A549 (cell line): ENCODE measurements around the gene C3orf62. TPM values are rescaled to one million over a fixed set of nuclear protein-coding genes. Genes with fewer than 3 reads are reported as not detected.

Source experiments
- ATAC-seq, 2 experiments: fragments of 200-7000 bp in 1 of 2; fragments of >200 bp in 1 of 2; cut with Nextera tagmentation in 1 of 2; cut with Tn5 transposase in 1 of 2; 3 replicates each; pipeline versions ENCODE4 v1.8.0 to v1.9.1; 2018 to 2020; ENCODE audit warnings: mild to moderate bottlenecking in 1 of 2, moderate library complexity in 1 of 2
- CTCF ChIA-PET: fragments of 300-600 bp; sonication (Branson Sonifier 250); formaldehyde crosslinking; extraction: SDS; loops from one replicate; lab custom pipeline; 2021; ENCODE audit warnings: antibody characterized with exemption, inconsistent platforms; lab: Yijun Ruan, JAX
- POLR2A ChIA-PET: fragments of 350-600 bp; formaldehyde crosslinking; extraction: SDS; loops from one replicate; lab custom pipeline; 2021; ENCODE audit warnings: antibody characterized with exemption, inconsistent platforms; lab: Yijun Ruan, JAX
- DNase-seq, 2 experiments: peaks; one replicate each; pipeline versions ENCODE4 v3.0.0 to v3.0.0-alpha.2; 2011 to 2016; ENCODE audit warnings: low read depth in 1 of 2, low spot score in 1 of 2
- FAIRE-seq: peaks from 2 replicates; lab custom pipeline; 2011; peaks lifted over from hg19 to GRCh38; lab: Jason Lieb, UNC
- H3K27ac ChIP-seq, 2 experiments: fragments of >200 bp; sonication (Bioruptor Twin); formaldehyde crosslinking; 3 replicates each; pipeline ENCODE4 v1.5.1; 2016 to 2017
- H3K4me1 ChIP-seq: fragments of >200 bp; sonication (Bioruptor Twin); formaldehyde crosslinking; 3 replicates; pipeline ENCODE4 v1.6.1; 2016
- H3K4me2 ChIP-seq: fragments of >200 bp; sonication (Bioruptor Twin); formaldehyde crosslinking; 3 replicates; pipeline ENCODE4 v1.6.1; 2016
- H3K4me3 ChIP-seq: fragments of >200 bp; sonication (Bioruptor Twin); formaldehyde crosslinking; 3 replicates; pipeline ENCODE4 v1.5.1; 2016
- H3K9me3 ChIP-seq: fragments of >200 bp; sonication (Bioruptor Twin); formaldehyde crosslinking; 3 replicates; pipeline ENCODE4 v1.6.1; 2016
- ATOH8 ChIP-seq: fragments of 250-450 bp; sonication (Bioruptor Pico); IDR thresholded peaks from 2 replicates; pipeline ENCODE4 v1.5.0; 2020; ENCODE audit warnings: low read depth, mild to moderate bottlenecking, moderate library complexity
- BCL3 ChIP-seq: fragments of >200 bp; sonication (Bioruptor Twin); formaldehyde crosslinking; IDR thresholded peaks from 3 replicates; pipeline ENCODE4 v1.6.1; 2016
- BHLHE40 ChIP-seq: IDR thresholded peaks from 2 replicates; pipeline ENCODE4 v1.6.1; 2012; ENCODE audit warnings: low read depth, low read length, inconsistent platforms
- CBX2 ChIP-seq: fragments of 200-600 bp; sonication (generic); IDR thresholded peaks from 2 replicates; pipeline ENCODE4 v1.6.1; 2016; ENCODE audit warnings: low read depth, mild to moderate bottlenecking, borderline replicate concordance
- CEBPB ChIP-seq, 2 experiments: fragments of >200 bp in 1 of 2; sonication (Bioruptor Twin) in 1 of 2; formaldehyde crosslinking in 1 of 2; IDR thresholded peaks; 2 replicates each; pipeline ENCODE4 v1.6.1; 2012 to 2016
- CHD4 ChIP-seq: fragments of 200-600 bp; sonication (generic); IDR thresholded peaks from 2 replicates; pipeline ENCODE4 v1.6.1; 2016; ENCODE audit warnings: antibody characterized with exemption, mild to moderate bottlenecking, borderline replicate concordance
- CTCF ChIP-seq: fragments of >200 bp; sonication (Bioruptor Twin); formaldehyde crosslinking; IDR thresholded peaks from 3 replicates; pipeline ENCODE4 v1.5.1; 2016
- EHMT2 ChIP-seq: fragments of 200-600 bp; sonication (generic); IDR thresholded peaks from 2 replicates; pipeline ENCODE4 v1.6.1; 2016; ENCODE audit warnings: antibody characterized with exemption, low read depth, mild to moderate bottlenecking, moderate library complexity
- EP300 ChIP-seq, 2 experiments: fragments of >200 bp; sonication (Bioruptor Twin); formaldehyde crosslinking; IDR thresholded peaks; 2 replicates in 1 of 2; 3 replicates in 1 of 2; pipeline ENCODE4 v1.6.1; 2016 to 2017
- FOSB ChIP-seq: fragments of 250-450 bp; sonication (Bioruptor Pico); IDR thresholded peaks from 2 replicates; pipeline ENCODE4 v1.5.0; 2020; ENCODE audit warnings: mild to moderate bottlenecking, moderate library complexity
- FOXS1 ChIP-seq: fragments of 250-450 bp; sonication (Bioruptor Pico); IDR thresholded peaks from 2 replicates; pipeline ENCODE4 v1.5.0; 2020; ENCODE audit warnings: mild to moderate bottlenecking, moderate library complexity
- GATA3 ChIP-seq: IDR thresholded peaks from 2 replicates; pipeline ENCODE4 v1.6.1; 2012; ENCODE audit warnings: borderline replicate concordance
- HDAC2 ChIP-seq: fragments of 200-600 bp; sonication (generic); IDR thresholded peaks from 2 replicates; pipeline ENCODE4 v1.6.1; 2016
- HES2 ChIP-seq: fragments of >200 bp; sonication (Bioruptor Twin); formaldehyde crosslinking; IDR thresholded peaks from 2 replicates; pipeline ENCODE4 v1.6.1; 2016
- HMGXB4 ChIP-seq: fragments of 250-450 bp; sonication (Bioruptor Pico); IDR thresholded peaks from 2 replicates; pipeline ENCODE4 v1.5.0; 2021; ENCODE audit warnings: mild to moderate bottlenecking, moderate library complexity, borderline replicate concordance
- HOXA7 ChIP-seq: fragments of 250-450 bp; sonication (Bioruptor Pico); IDR thresholded peaks from 2 replicates; pipeline ENCODE4 v1.5.0; 2020; ENCODE audit warnings: mild to moderate bottlenecking, moderate library complexity
- HOXB5 ChIP-seq: fragments of 250-450 bp; sonication (Bioruptor Pico); IDR thresholded peaks from 2 replicates; pipeline ENCODE4 v1.5.0; 2020; ENCODE audit warnings: mild to moderate bottlenecking, moderate library complexity
- JUNB ChIP-seq: fragments of >200 bp; sonication (Bioruptor Twin); formaldehyde crosslinking; IDR thresholded peaks from 2 replicates; pipeline ENCODE4 v1.6.1; 2016
- KDM1A ChIP-seq: fragments of 200-600 bp; sonication (generic); IDR thresholded peaks from 2 replicates; pipeline ENCODE4 v1.6.1; 2016; ENCODE audit warnings: low read depth, mild to moderate bottlenecking
- KDM5A ChIP-seq: fragments of 200-600 bp; sonication (generic); IDR thresholded peaks from 2 replicates; pipeline ENCODE4 v1.6.1; 2016; ENCODE audit warnings: antibody characterized with exemption, mild to moderate bottlenecking
- MAFK ChIP-seq: fragments of 450-650 bp; IDR thresholded peaks from 2 replicates; pipeline ENCODE4 v1.6.1; 2014; ENCODE audit not compliant: partially characterized antibody
- PHF8 ChIP-seq: fragments of 200-600 bp; sonication (generic); IDR thresholded peaks from 2 replicates; pipeline ENCODE4 v1.6.1; 2016; ENCODE audit warnings: low read depth, mild to moderate bottlenecking, antibody characterized with exemption, moderate library complexity, borderline replicate concordance
- POLR2A ChIP-seq: IDR thresholded peaks from 2 replicates; pipeline ENCODE4 v1.6.1; 2012; ENCODE audit warnings: mild to moderate bottlenecking, low read length
- RCOR1 ChIP-seq: fragments of 150-350 bp; IDR thresholded peaks from 2 replicates; pipeline ENCODE4 v1.6.1; 2014; ENCODE audit warnings: antibody characterized with exemption, low read length, low read depth
- RNF2 ChIP-seq: fragments of 200-600 bp; sonication (generic); IDR thresholded peaks from 2 replicates; pipeline ENCODE4 v1.6.1; 2016; ENCODE audit warnings: low read depth, mild to moderate bottlenecking, antibody characterized with exemption, moderate library complexity, borderline replicate concordance
- SREBF2 ChIP-seq: fragments of 450-650 bp; IDR thresholded peaks from 2 replicates; pipeline ENCODE4 v1.6.1; 2014; ENCODE audit warnings: mild to moderate bottlenecking, moderate library complexity
- TFCP2L1 ChIP-seq: fragments of 250-450 bp; sonication (Bioruptor Pico); IDR thresholded peaks from 2 replicates; pipeline ENCODE4 v1.5.0; 2021; ENCODE audit warnings: mild to moderate bottlenecking
- TP53 ChIP-seq: fragments of 250-450 bp; sonication (Bioruptor Pico); IDR thresholded peaks from 2 replicates; pipeline ENCODE4 v1.5.0; 2021; ENCODE audit warnings: mild to moderate bottlenecking, moderate library complexity
- ZC3H11A ChIP-seq: fragments of 450-650 bp; IDR thresholded peaks from 2 replicates; pipeline ENCODE4 v1.6.1; 2014; ENCODE audit warnings: antibody characterized with exemption, mild to moderate bottlenecking
- WGBS: methylation state at CpG from one replicate; pipeline ENCODE4 v1.1.6; 2017; ENCODE audit errors: missing lambda C conversion rate; 5-methylcytosine and 5-hydroxymethylcytosine counted together
- polyA plus RNA-seq, 4 experiments: library from polyadenylated mRNA; depleted of rRNA in 3 of 4; stranded (reverse); fragments of >200 nt; fragmentation: RNase III in 1 of 4; extraction: RNeasy Plus Mini Kit Qiagen cat#74134 plus additional on column Dnase treatment in 1 of 4; gene quantifications; 2 replicates in 3 of 4; 3 replicates in 1 of 4; pipeline ENCODE4 v1.2.3, GENCODE V29; 2011 to 2017

The C3orf62 gene
- polyA plus RNA-seq, 2 of the 4 experiments (the other 2 are of a cell fraction): 1.5 to 2.0 TPM

- DNase-seq (no peak), ATAC-seq (no peak), FAIRE-seq (no peak)
- ChIA-PET CTCF (interaction anchor here (0.6 to 1.3 kb wide), 2 partner anchors 10 to 852 kb away, joined by 3 read pairs; no protein-coding TSS in a partner anchor), POLR2A (interaction anchor here (0.6 kb wide), 1 partner anchor 22 kb away, joined by 3 read pairs; no protein-coding TSS in a partner anchor)
- no peak overlapping the region for H3K4me2 ChIP-seq
- H3K4me3 ChIP-seq: no peak overlapping the region
- H3K4me1 ChIP-seq: no peaks in the 10 kb centered on the region
- no peak overlapping the region for H3K27ac ChIP-seq
- 94% methylated on average over 1 of the region's 1 CpG for WGBS
- TF ChIP-seq HOXB5 (CRISPR knock-in tag): no peak
- TF ChIP-seq JUNB: no peak
- TF ChIP-seq BHLHE40: no peak
- no peak for TF ChIP-seq FOSB (CRISPR knock-in tag)
- no peak for TF ChIP-seq CEBPB (IDR thresholded peaks at IDR 0.05)
- no peak for TF ChIP-seq RCOR1
- no peak for TF ChIP-seq ATOH8 (CRISPR knock-in tag)
- no peak for TF ChIP-seq PHF8
- TF ChIP-seq HMGXB4 (CRISPR knock-in tag): no peak
- TF ChIP-seq CBX2: no peak
- TF ChIP-seq CTCF: no peak
- no peak for TF ChIP-seq HES2
- no peak for TF ChIP-seq POLR2A
- no peak for TF ChIP-seq ZC3H11A
- TF ChIP-seq FOXS1: no peak
- no peak for TF ChIP-seq RNF2
- no peak for TF ChIP-seq BCL3
- no peak for TF ChIP-seq CHD4
- no peak for TF ChIP-seq EP300 (IDR thresholded peaks at IDR 0.05)
- H3K9me3 ChIP-seq: no peaks in the 10 kb centered on the region
These were observed 33.6 kb upstream of the C3orf62 start for GRCh38 chr3:49310677-49311076.

- FAIRE-seq (no peak), DNase-seq (no peak), ATAC-seq (no peak)
- no peaks in the 10 kb centered on the region for H3K9me3 ChIP-seq
- H3K4me1 ChIP-seq: no peaks in the 10 kb centered on the region
- WGBS: 96% methylated on average over 5 of the region's 5 CpGs
- ChIA-PET POLR2A (no interaction called here), CTCF (interaction anchor here (0.7 kb wide), 1 partner anchor 153 kb away, joined by 4 read pairs; no protein-coding TSS in a partner anchor)
- H3K4me3 ChIP-seq: no peak overlapping the region
- H3K27ac ChIP-seq: no peak overlapping the region
- H3K4me2 ChIP-seq: no peak overlapping the region
- no peak for TF ChIP-seq KDM5A
- no peak for TF ChIP-seq MAFK
- TF ChIP-seq HES2: no peak
- TF ChIP-seq CTCF: no peak
- TF ChIP-seq HMGXB4 (CRISPR knock-in tag): no peak
- TF ChIP-seq FOXS1: no peak
- TF ChIP-seq HOXA7 (CRISPR knock-in tag): no peak
- no peak for TF ChIP-seq TP53 (CRISPR knock-in tag)
- TF ChIP-seq GATA3: no peak
- no peak for TF ChIP-seq HDAC2
- no peak for TF ChIP-seq SREBF2
- no peak for TF ChIP-seq EHMT2
- no peak for TF ChIP-seq TFCP2L1 (CRISPR knock-in tag)
- no peak for TF ChIP-seq KDM1A
These were observed 28.6 kb upstream of the C3orf62 start for GRCh38 chr3:49305608-49306007.
